ENCODE measurements around the gene CCNDBP1.

Gene CCNDBP1

GRCh38 chr15:43246261-43246774, 61.1 kb downstream of the CCNDBP1 start:
- DNase-seq (ENCODE audit: low read depth), result no peak
- no peak for TF ChIP-seq CTCF (conservative IDR thresholded peaks at IDR 0.05; ENCODE audit: low read depth, low read length)
- H3K4me3 ChIP-seq (ENCODE audit: low read length), result no peak overlapping the region
